GM19324 (cell line): Measurements from ENCODE around the gene ORC3.
"Not testable (repeated sequence)": the region's sequence is repeated elsewhere in the genome, so short reads cannot be mapped to it uniquely, and the experiment has no call there.

Source experiments
- ATAC-seq: cut with Tn5 transposase; IDR thresholded peaks from one replicate; pipeline ENCODE4 v1.9.1; 2021; ENCODE audit warnings: mild to moderate bottlenecking, moderate library complexity; ENCODE audit not compliant: unreplicated experiment, low FRiP score

Gene ORC3

GRCh38 chr6:87690441-87690840, 100.5 kb downstream of the ORC3 start:
- no peak for ATAC-seq

- no peak for ATAC-seq
Observed at GRCh38 chr6:87692086-87692485, 102.2 kb downstream of the ORC3 start.

GRCh38 chr6:87696817-87697216, 106.9 kb downstream of the ORC3 start:
- not testable (repeated sequence) for ATAC-seq

- no peak for ATAC-seq
Observed at GRCh38 chr6:87697581-87698546, 107.9 kb downstream of the ORC3 start.

- no peak for ATAC-seq
Observed at GRCh38 chr6:87698547-87699006, 108.6 kb downstream of the ORC3 start.

- no peak for ATAC-seq
Observed at GRCh38 chr6:87699576-87699975, 109.6 kb downstream of the ORC3 start.

GRCh38 chr6:87700397-87701343, 110.7 kb downstream of the ORC3 start:
- ATAC-seq, result no peak

- ATAC-seq, result peak; percentile 5
Observed at GRCh38 chr6:87701344-87701675, 111.4 kb downstream of the ORC3 start.

- ATAC-seq, result peak; percentile 77
Observed at GRCh38 chr6:87701676-87702588, 112.0 kb downstream of the ORC3 start, which contains the start of gene AKIRIN2. TSS of gene AKIRIN2 (minus strand) at chr6:87702233. CDS start at chr6:87701684, 549 bp downstream.

- ATAC-seq, result peak; percentile 6
Observed at GRCh38 chr6:87702589-87702945, 112.6 kb downstream of the ORC3 start.

GRCh38 chr6:87703039-87703438, 113.1 kb downstream of the ORC3 start:
- not testable (repeated sequence) for ATAC-seq

- ATAC-seq, result peak; percentile 26
Observed at GRCh38 chr6:87705070-87705691, 115.2 kb downstream of the ORC3 start.

- ATAC-seq, result no peak
Observed at GRCh38 chr6:87706187-87706966, 116.4 kb downstream of the ORC3 start.

- ATAC-seq, result not testable (repeated sequence)
Observed at GRCh38 chr6:87708581-87709427, 118.9 kb downstream of the ORC3 start.

GRCh38 chr6:87710090-87710489, 120.2 kb downstream of the ORC3 start:
- ATAC-seq, result no peak

GRCh38 chr6:87712713-87713112, 122.8 kb downstream of the ORC3 start:
- not testable (repeated sequence) for ATAC-seq

- no peak for ATAC-seq
Observed at GRCh38 chr6:87714093-87714842, 124.3 kb downstream of the ORC3 start.
